Hepatocyte (in vitro differentiated cells): ENCODE measurements around the gene NT5M. TPM values are rescaled to one million over a fixed set of nuclear protein-coding genes. Genes with fewer than 3 reads are reported as not detected.
A peak's percentile ranks its signal among the peaks of the same experiment; 100 is the strongest.

Experiments used
- DNase-seq: peaks from one replicate; pipeline ENCODE4 v3.0.0-alpha.2; 2016; ENCODE audit warnings: low spot score
- H2AFZ ChIP-seq: fragments of 200-600 bp; sonication (generic); 2 replicates; pipeline ENCODE4 v1.6.0; 2016; ENCODE audit warnings: antibody characterized with exemption, mild to moderate bottlenecking
- H3K27ac ChIP-seq: fragments of 200-600 bp; sonication (generic); 2 replicates; pipeline ENCODE4 v1.5.1; 2016; ENCODE audit warnings: mild to moderate bottlenecking
- H3K27me3 ChIP-seq: fragments of 200-600 bp; sonication (generic); 2 replicates; pipeline ENCODE4 v1.6.1; 2016
- H3K36me3 ChIP-seq: fragments of 200-600 bp; sonication (generic); replicated peaks from 2 replicates; pipeline ENCODE4 v1.5.1; 2016; ENCODE audit warnings: low read depth; ENCODE audit not compliant: insufficient read depth
- H3K4me1 ChIP-seq: fragments of 200-600 bp; sonication (generic); 2 replicates; pipeline ENCODE4 v1.5.1; 2016; ENCODE audit warnings: mild to moderate bottlenecking, moderate library complexity; ENCODE audit not compliant: insufficient read depth
- H3K4me2 ChIP-seq: fragments of 200-600 bp; sonication (generic); 2 replicates; pipeline ENCODE4 v1.6.0; 2016
- H3K4me3 ChIP-seq: fragments of 200-600 bp; sonication (generic); 2 replicates; pipeline ENCODE4 v1.5.1; 2016; ENCODE audit warnings: mild to moderate bottlenecking
- H3K79me2 ChIP-seq: fragments of 200-600 bp; sonication (generic); 2 replicates; pipeline ENCODE4 v1.6.0; 2017; ENCODE audit warnings: mild to moderate bottlenecking
- H3K9me2 ChIP-seq: fragments of 200-600 bp; sonication (generic); replicated peaks from 2 replicates; pipeline ENCODE4 v1.6.0; 2017; ENCODE audit warnings: mild to moderate bottlenecking; ENCODE audit not compliant: insufficient read depth
- H3K9me3 ChIP-seq: fragments of 200-600 bp; sonication (generic); 2 replicates; pipeline ENCODE4 v1.5.1; 2016; ENCODE audit warnings: low read depth, mild to moderate bottlenecking
- H4K20me1 ChIP-seq: fragments of 200-600 bp; sonication (generic); 2 replicates; pipeline ENCODE4 v1.6.0; 2016; ENCODE audit warnings: mild to moderate bottlenecking; ENCODE audit not compliant: insufficient read depth, poor library complexity, severe bottlenecking
- CTCF ChIP-seq: fragments of 200-600 bp; sonication (generic); IDR thresholded peaks from 2 replicates; pipeline ENCODE4 v1.5.1; 2016; ENCODE audit warnings: antibody characterized with exemption, mild to moderate bottlenecking; ENCODE audit not compliant: poor library complexity
- EZH2 ChIP-seq: fragments of 200-600 bp; sonication (generic); IDR thresholded peaks from 2 replicates; pipeline ENCODE4 v1.6.1; 2016; ENCODE audit warnings: antibody characterized with exemption, mild to moderate bottlenecking, borderline replicate concordance
- EZH2phosphoT487 ChIP-seq: fragments of 200-600 bp; sonication (generic); IDR thresholded peaks from one replicate; pipeline ENCODE4 v1.6.1; 2018; ENCODE audit warnings: antibody characterized with exemption, mild to moderate bottlenecking, low read depth, moderate library complexity; ENCODE audit not compliant: unreplicated experiment, severe bottlenecking
- WGBS: methylation state at CpG from one replicate; pipeline ENCODE4 v1.1.6; 2016; ENCODE audit warnings: low lambda C conversion rate; ENCODE audit errors: missing lambda C conversion rate; 5-methylcytosine and 5-hydroxymethylcytosine counted together
- polyA plus RNA-seq: library from polyadenylated mRNA; unstranded; fragments of >200 nt; fragmentation: Nextera tagmentation; extraction: Ambion mirVana; gene quantifications from 2 replicates; pipeline ENCODE4 v1.2.1, GENCODE V29; 2016
- total RNA-seq: library from RNA; depleted of rRNA; stranded (reverse); fragments of >200 nt; gene quantifications from 2 replicates; pipeline ENCODE4 v1.2.3, GENCODE V29; 2014

The NT5M gene
- total and polyA plus RNA-seq, 2 experiments from 2014 or later: 3.4 to 3.5 TPM

DNA sequence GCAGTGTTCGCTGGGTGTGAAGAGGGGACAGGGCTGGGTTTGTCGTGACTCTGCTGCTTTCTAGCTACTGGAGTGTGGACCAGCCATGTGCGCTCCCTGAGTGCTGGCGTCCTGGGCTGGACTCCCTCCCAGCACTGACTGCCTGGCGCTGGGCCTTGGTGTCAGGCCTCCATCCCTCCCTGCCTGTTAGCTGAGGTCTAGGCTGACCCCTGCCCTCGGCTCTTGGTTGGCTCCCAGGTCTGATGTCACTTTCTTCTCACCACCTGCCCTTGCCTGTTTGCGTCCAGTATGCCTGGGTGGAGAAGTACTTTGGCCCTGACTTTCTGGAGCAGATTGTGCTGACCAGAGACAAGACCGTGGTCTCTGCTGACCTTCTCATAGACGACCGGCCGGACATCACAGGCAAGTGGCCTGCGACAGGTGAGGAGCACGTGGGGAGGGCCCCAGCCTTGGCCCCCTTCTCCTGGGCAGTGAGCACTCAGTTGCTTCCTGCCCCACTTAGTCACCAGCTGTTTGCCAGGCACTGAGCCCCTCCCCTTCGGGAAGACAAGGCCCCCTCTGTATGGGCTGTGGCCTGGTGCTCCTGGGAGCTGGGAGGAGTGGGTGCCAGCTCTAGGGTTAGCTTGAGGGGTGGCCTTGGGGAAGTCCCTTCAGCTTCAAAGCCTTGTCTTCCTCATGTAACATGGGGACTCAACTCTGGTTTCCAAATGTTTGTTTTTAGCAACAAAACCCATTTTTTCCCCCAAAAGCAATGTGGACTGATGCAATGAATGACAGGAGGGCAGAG, 41.5 kb downstream of the NT5M start:
- no peak overlapping the region for H3K4me2 ChIP-seq
- no peaks in the 10 kb centered on the region for H4K20me1 ChIP-seq
- no peak overlapping the region for H3K27ac ChIP-seq
- no peaks in the 10 kb centered on the region for H3K27me3 ChIP-seq
- no peaks in the 10 kb centered on the region for H3K4me1 ChIP-seq
- no peak overlapping the region for H2AFZ ChIP-seq
- H3K9me2 ChIP-seq: no peaks in the 10 kb centered on the region
- no peaks in the 10 kb centered on the region for H3K36me3 ChIP-seq
- peak; percentile 3 for DNase-seq
- H3K4me3 ChIP-seq: no peak overlapping the region
- H3K9me3 ChIP-seq: no peaks in the 10 kb centered on the region
- H3K79me2 ChIP-seq: no peaks in the 10 kb centered on the region
- 94% methylated on average over 14 of the region's 14 CpGs for WGBS
- TF ChIP-seq EZH2phosphoT487 (no peak), EZH2 (no peak), CTCF (no peak)

DNA sequence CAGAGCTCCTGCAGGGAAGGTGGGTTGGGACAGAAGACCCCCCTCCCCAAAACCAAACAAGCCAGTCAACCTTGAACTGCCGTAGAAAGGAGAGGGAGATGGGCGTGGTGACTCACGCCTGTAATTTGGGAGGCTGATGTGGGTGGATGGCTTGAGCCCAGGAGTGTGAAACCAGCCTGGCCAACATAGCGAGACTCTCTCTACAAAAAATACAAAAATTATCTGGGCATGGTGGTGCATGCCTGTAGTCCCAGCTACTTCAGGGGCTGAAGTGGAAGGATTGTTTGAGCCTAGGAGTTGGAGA, 42.1 kb downstream of the NT5M start:
- Histone ChIP-seq H3K4me3 (no peak overlapping the region), H4K20me1 (no peaks in the 10 kb centered on the region), H3K4me2 (no peak overlapping the region), H3K9me3 (no peaks in the 10 kb centered on the region), H2AFZ (no peak overlapping the region), H3K27ac (no peak overlapping the region), H3K9me2 (no peaks in the 10 kb centered on the region), H3K4me1 (no peaks in the 10 kb centered on the region), H3K79me2 (no peaks in the 10 kb centered on the region), H3K36me3 (no peaks in the 10 kb centered on the region), H3K27me3 (no peaks in the 10 kb centered on the region)
- no peak for TF ChIP-seq CTCF
- no peak for TF ChIP-seq EZH2phosphoT487
- no peak for TF ChIP-seq EZH2
- 84% methylated on average over 4 of the region's 4 CpGs for WGBS
- no peak for DNase-seq

DNA sequence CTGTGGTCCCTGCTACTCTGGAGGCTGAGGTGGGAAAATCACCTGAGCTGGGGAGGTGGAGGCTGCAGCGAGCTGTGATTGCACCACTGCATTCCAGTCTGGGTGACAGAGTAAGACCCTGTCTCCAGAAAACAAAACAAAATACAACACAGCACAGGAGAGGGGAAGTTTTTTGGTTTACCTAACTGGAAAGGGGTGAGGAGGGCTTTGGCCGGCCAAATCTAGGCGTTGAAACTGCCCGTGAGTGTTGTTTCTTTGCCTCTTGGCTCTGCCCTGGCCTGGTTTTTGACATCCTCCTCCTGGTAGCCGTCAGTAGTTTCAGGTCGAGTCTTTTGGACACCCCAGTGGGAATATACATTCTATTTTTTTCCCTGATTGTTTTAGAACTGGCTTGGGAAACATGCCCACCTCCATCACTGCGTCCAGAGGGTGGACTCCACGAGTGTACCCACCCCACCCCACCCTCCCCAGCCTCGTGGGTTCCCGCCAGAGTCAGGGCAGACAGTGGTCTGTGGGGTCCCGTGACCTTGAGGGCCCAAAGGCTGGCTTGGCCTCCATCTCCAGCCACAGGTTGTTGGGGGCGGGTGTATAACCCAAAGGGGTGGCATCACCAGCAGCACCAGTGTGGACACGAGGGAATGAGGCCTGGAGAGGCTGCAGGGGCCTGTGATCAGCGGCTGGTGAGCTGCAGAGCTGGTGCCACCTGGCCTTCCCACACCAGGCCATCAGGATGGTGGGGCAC, 42.7 kb downstream of the NT5M start:
- no peak overlapping the region for H3K4me2 ChIP-seq
- H3K27me3 ChIP-seq: no peaks in the 10 kb centered on the region
- H3K36me3 ChIP-seq: no peaks in the 10 kb centered on the region
- 92% methylated on average over 12 of the region's 14 CpGs for WGBS
- H3K27ac ChIP-seq: no peak overlapping the region
- DNase-seq: peak; percentile 2
- no peaks in the 10 kb centered on the region for H4K20me1 ChIP-seq
- H2AFZ ChIP-seq: no peak overlapping the region
- H3K4me1 ChIP-seq: peaks cover 4% of the 10 kb centered on the region
- H3K4me3 ChIP-seq: no peak overlapping the region
- H3K9me3 ChIP-seq: no peaks in the 10 kb centered on the region
- H3K9me2 ChIP-seq: no peaks in the 10 kb centered on the region
- no peak for TF ChIP-seq CTCF
- TF ChIP-seq EZH2: no peak
- no peak for TF ChIP-seq EZH2phosphoT487
- H3K79me2 ChIP-seq: no peaks in the 10 kb centered on the region
